A549 (cell line): ENCODE measurements around the gene SLC28A3.

Experiments used
- CTCF ChIP-seq: fragments of >200 bp; sonication (Bioruptor Twin); formaldehyde crosslinking; IDR thresholded peaks from 3 replicates; pipeline ENCODE4 v1.5.1; 2016
- HOXB13 ChIP-seq: fragments of 250-450 bp; sonication (Bioruptor Pico); IDR thresholded peaks from 2 replicates; pipeline ENCODE4 v1.5.0; 2020; ENCODE audit warnings: low read depth, mild to moderate bottlenecking, moderate library complexity
- MAX ChIP-seq: IDR thresholded peaks from 2 replicates; pipeline ENCODE4 v1.6.1; 2012
- MAZ ChIP-seq: fragments of 150-350 bp; IDR thresholded peaks from 2 replicates; pipeline ENCODE4 v1.6.1; 2014; ENCODE audit warnings: antibody characterized with exemption, low read depth, low read length, borderline replicate concordance
- NFE2L2 ChIP-seq: fragments of 150-350 bp; conservative IDR thresholded peaks from 2 replicates; pipeline ENCODE4 v1.6.1; 2014; ENCODE audit warnings: low read length
- POLR2A ChIP-seq: IDR thresholded peaks from 2 replicates; pipeline ENCODE4 v1.6.1; 2012; ENCODE audit warnings: mild to moderate bottlenecking, low read length
- POLR2AphosphoS2 ChIP-seq: conservative IDR thresholded peaks from 2 replicates; pipeline ENCODE4 v1.6.1; 2012; ENCODE audit warnings: low read length, improper control_type of control experiment, inconsistent platforms
- RARB ChIP-seq: fragments of 250-450 bp; sonication (Bioruptor Pico); IDR thresholded peaks from 2 replicates; pipeline ENCODE4 v1.8.0; 2021; ENCODE audit warnings: mild to moderate bottlenecking, moderate library complexity

- TF ChIP-seq NFE2L2 (no peak), RARB (no peak), MAX (no peak), CTCF (no peak), HOXB13 (CRISPR knock-in tag) (no peak), MAZ (no peak), POLR2A (no peak), POLR2AphosphoS2 (no peak)
These were observed 88.6 kb downstream of the SLC28A3 start for GRCh38 chr9:84251921-84252320.
